IPS-20b (cell line): ENCODE results near the gene COPS3.

ENCODE experiments used
- H3K27ac ChIP-seq: one replicate; pipeline ENCODE4 v1.5.1; 2013; ENCODE audit warnings: low read length
- H3K27me3 ChIP-seq: 2 replicates; pipeline ENCODE4 v1.6.1; 2013; ENCODE audit warnings: mild to moderate bottlenecking, low read length, inconsistent platforms; ENCODE audit not compliant: insufficient read depth
- H3K36me3 ChIP-seq: 2 replicates; pipeline ENCODE4 v1.6.1; 2013; ENCODE audit warnings: low read depth, mild to moderate bottlenecking, inconsistent platforms, low read length, moderate library complexity; ENCODE audit not compliant: insufficient read depth
- H3K4me1 ChIP-seq: 2 replicates; pipeline ENCODE4 v1.6.1; 2013; ENCODE audit warnings: mild to moderate bottlenecking, control low read depth, inconsistent platforms, low read length, moderate library complexity; ENCODE audit not compliant: insufficient read depth
- H3K4me3 ChIP-seq: 2 replicates; pipeline ENCODE4 v1.5.1; 2013; ENCODE audit warnings: mild to moderate bottlenecking, low read length, inconsistent platforms
- H3K9ac ChIP-seq: 2 replicates; pipeline ENCODE4 v1.6.1; 2013; ENCODE audit warnings: low read depth, mild to moderate bottlenecking, inconsistent platforms, low read length, moderate library complexity
- H3K9me3 ChIP-seq: 2 replicates; pipeline ENCODE4 v1.6.1; 2013; ENCODE audit warnings: mild to moderate bottlenecking, low read depth, low read length, inconsistent platforms; ENCODE audit not compliant: insufficient read depth

COPS3 gene

DNA sequence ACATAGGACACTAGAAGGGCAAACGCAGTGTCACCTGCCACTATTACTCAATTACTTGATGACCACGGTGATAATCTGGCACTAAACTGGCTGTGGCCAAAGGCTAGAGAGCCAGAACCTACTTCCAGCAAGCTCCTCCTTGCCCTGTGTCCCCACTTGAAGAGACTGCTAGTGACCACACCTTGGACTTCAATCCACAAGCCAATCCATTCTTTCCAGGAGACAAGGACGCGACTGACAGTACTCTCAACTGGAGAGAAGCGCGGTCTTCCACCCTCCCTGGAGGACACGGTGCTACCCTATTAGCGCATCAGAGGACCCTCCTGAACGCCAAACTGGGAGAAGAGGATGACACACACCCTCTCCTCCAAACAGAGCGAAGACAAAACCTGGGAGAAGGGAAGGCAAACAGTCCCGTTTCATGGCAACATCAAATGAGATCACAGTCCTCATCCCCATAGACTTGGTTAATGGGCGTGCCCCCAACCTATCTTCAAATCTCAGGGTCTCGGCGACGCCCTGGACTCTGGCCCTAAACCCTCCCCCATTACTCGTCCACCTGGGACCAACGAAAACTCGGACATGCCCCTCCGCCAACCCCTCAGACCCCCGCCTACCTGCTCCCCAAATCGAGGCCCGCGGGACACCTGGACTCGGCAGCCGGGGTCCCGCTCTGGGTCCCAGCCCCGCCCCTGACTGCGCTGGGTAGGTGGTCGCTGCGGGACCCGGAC is 44.6 kb downstream of the COPS3 start:
- H3K9ac ChIP-seq, result peak overlapping the region; percentile 100
- peak overlapping the region; percentile 96 for H3K4me3 ChIP-seq
- peak overlapping the region; percentile 100 for H3K27ac ChIP-seq
- no peaks in the 10 kb centered on the region for H3K9me3 ChIP-seq
- H3K4me1 ChIP-seq, result peaks cover 8% of the 10 kb centered on the region
- H3K27me3 ChIP-seq, result no peaks in the 10 kb centered on the region
- H3K36me3 ChIP-seq, result peaks cover 14% of the 10 kb centered on the region

DNA sequence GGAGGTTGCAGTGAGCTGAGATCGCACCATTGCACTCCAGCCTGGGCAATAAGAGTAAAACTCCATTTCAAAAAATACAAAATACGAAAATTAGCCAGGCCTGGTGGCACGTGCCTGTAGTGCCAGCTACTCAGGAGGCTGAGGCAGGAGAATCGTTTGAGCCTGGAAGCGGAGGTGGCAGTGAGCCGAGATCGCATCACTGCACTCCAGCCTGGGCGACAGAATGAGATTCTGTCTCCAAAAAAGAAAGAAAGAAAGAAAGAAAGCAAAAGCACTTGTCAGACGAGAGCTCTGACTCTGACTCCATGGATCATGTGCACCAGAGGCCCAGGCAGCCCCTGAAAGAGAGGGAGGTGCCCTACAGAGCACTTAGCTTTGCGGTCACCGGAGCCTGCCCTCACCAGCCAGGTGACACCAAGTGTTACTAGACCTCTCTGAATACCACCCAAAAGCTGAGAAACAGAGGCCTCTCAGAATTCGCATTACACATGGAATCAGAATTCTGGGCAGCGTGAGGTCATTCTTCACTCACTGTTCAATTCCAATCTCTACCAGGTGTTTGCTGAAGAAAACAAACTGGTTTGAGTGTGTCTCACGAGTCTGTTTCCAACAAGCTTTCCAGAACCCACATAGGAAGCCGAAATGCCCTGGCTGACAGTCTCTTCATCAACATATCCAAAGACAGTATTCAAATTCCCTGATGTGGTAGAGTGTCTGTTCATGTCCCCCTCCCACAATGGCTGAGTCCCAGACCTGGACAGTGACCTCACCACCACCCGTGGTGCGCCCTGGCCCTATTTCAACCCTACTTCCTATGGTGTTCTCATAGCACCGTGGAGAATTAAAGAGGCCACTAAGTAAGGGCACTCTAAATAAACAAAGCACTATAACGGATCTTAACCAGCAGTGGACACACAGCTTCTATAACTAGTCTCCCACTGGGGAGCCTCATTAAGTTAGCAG is 45.6 kb downstream of the COPS3 start:
- no peaks in the 10 kb centered on the region for H3K9me3 ChIP-seq
- H3K27me3 ChIP-seq, result no peaks in the 10 kb centered on the region
- no peak overlapping the region for H3K27ac ChIP-seq
- peaks cover 8% of the 10 kb centered on the region for H3K4me1 ChIP-seq
- H3K4me3 ChIP-seq, result peak overlapping the region; percentile 96
- peaks cover 20% of the 10 kb centered on the region for H3K36me3 ChIP-seq
- peak overlapping the region; percentile 100; the same call in 1 of the 2 replicates for H3K9ac ChIP-seq

DNA sequence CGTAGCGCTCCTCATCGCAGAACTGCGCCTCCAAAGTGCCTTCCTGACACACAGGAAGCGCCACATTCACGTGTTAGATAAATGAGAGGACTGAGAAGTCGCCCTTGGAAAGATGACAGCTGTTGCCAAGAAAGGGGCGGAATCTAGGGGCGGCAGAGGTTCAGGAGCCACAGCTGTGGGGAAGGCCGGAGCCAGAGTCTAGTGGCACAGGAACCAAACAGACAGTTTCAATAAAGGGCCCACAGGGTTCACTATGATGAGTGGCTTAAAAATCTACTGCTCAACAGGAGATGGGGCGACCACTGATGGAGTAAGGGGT is 48.8 kb downstream of the COPS3 start:
- Histone ChIP-seq H3K4me3 (no peak overlapping the region), H3K36me3 (peaks cover 52% of the 10 kb centered on the region), H3K27ac (no peak overlapping the region), H3K9me3 (no peaks in the 10 kb centered on the region), H3K4me1 (peaks cover 8% of the 10 kb centered on the region), H3K9ac (no peak overlapping the region), H3K27me3 (no peaks in the 10 kb centered on the region)

DNA sequence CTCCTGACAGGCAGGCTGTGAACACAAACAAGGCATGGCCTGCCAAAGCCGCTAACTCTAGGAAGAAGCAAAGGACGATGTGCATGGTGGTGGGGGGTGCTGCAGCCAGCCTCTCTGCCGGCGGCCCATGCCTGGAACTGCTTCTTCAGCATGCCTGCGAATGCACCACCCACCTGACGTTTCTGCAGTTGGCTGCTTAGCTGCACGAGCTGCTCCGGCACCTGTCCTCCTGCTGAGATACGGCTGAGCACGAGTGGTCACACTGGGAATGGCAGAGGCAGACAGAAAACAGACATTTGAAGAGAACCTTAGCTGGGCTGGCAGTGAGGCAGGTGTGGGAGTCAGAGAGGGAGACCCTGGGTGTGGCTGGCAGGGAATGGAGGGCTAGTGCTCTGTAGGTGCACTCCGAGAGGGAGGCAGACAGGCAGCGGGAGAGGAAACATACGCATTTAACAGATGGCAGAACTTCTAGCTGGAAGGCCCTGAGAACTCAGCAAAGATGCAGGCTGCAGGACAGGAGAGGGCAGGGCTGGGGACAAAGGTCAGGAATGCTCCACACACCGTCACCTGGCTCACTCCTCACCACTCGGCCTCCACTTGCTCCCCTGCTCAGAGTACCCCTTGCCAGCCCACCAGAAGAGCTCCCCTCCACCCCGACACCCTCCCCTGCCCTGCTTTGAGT is 49.3 kb downstream of the COPS3 start:
- Histone ChIP-seq H3K9me3 (no peaks in the 10 kb centered on the region), H3K27ac (no peak overlapping the region), H3K27me3 (no peaks in the 10 kb centered on the region), H3K9ac (no peak overlapping the region), H3K4me1 (peaks cover 8% of the 10 kb centered on the region), H3K36me3 (peaks cover 57% of the 10 kb centered on the region), H3K4me3 (no peak overlapping the region)

DNA sequence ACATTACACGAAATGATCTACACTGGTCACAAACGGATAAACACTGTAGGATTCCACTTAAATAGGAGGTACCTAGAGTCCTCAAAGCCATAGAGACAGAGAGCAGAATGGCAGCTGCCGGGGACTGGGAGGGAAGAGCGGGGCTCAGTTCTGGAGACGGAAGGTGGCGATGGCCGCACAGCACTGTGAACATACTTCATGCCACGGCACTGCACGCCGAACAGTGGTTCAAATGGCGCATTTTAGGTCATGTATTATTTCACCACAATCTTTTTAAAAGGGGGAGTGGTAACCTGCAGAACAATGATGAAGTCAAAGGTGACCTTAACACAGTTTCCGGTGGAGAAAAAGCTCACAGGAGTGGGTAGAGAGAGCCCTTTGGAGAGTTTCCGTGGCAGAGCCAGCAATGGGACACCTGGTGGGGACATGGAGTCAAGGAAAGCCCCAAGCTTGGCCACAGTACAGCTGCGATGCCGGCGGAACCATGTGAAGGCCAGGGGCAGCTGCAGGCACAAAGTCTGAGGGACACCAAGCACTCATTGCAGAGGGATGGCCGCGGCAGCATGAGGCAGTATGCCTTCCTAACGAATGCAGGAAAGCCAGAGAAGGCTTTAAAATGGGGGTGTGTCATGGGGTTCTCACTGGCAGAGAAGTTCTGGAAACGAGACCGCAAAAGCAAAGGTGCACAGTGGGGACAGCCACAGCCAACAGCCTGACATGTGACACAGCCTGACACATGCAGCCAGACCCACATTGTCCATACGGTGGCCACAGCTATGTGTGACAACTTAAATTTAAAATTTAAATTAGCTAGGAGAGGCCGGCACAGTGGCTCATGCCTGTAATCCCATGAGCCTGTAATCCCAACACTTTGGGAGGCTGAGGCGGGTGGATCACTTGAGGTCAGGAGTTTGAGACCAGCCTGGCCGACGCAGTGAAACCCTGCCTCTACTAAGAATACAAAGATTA is 51.3 kb downstream of the COPS3 start:
- Histone ChIP-seq H3K4me3 (no peak overlapping the region), H3K9ac (no peak overlapping the region), H3K9me3 (no peaks in the 10 kb centered on the region), H3K4me1 (no peaks in the 10 kb centered on the region), H3K36me3 (peaks cover 78% of the 10 kb centered on the region), H3K27me3 (no peaks in the 10 kb centered on the region), H3K27ac (no peak overlapping the region)

DNA sequence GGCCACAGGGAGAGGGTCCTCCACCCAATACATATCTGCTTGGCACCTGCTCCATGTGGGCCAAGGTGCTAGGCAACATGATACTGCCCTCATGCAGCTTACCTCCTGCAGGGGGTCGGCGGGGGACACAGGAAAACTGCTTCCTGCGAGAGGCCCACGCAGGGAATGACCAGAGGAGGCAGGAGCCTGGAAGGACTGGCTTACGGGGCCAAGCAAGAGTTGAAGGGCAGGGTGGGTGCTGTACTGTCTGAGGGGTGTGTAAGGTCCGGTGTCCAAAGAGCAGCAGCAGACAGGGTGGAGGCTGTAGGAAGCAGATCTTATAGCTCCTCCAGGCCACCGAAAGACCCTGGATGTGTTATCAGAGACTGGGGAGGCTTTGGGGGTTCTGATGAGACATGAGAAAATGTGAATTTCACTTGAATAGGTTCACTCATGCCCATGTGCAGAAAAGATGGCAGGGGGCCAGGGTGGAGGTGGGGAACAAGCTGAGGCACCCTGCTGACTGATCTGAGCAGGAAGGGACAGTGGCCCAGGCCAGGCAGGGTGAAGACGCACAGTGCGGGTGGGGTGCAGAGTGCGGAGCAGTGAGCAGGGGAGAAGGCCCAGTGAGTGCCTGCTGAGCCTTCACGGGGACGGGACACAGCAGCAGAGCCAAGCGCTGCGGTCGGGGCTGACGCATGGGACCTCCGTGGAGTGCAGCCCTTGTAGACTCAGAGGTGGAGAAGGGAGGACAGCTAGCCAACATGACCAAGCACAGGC is 52.3 kb downstream of the COPS3 start:
- H3K4me1 ChIP-seq, result no peaks in the 10 kb centered on the region
- no peak overlapping the region for H3K9ac ChIP-seq
- no peaks in the 10 kb centered on the region for H3K9me3 ChIP-seq
- H3K27me3 ChIP-seq, result no peaks in the 10 kb centered on the region
- no peak overlapping the region for H3K4me3 ChIP-seq
- H3K36me3 ChIP-seq, result peaks cover 88% of the 10 kb centered on the region
- H3K27ac ChIP-seq, result no peak overlapping the region

DNA sequence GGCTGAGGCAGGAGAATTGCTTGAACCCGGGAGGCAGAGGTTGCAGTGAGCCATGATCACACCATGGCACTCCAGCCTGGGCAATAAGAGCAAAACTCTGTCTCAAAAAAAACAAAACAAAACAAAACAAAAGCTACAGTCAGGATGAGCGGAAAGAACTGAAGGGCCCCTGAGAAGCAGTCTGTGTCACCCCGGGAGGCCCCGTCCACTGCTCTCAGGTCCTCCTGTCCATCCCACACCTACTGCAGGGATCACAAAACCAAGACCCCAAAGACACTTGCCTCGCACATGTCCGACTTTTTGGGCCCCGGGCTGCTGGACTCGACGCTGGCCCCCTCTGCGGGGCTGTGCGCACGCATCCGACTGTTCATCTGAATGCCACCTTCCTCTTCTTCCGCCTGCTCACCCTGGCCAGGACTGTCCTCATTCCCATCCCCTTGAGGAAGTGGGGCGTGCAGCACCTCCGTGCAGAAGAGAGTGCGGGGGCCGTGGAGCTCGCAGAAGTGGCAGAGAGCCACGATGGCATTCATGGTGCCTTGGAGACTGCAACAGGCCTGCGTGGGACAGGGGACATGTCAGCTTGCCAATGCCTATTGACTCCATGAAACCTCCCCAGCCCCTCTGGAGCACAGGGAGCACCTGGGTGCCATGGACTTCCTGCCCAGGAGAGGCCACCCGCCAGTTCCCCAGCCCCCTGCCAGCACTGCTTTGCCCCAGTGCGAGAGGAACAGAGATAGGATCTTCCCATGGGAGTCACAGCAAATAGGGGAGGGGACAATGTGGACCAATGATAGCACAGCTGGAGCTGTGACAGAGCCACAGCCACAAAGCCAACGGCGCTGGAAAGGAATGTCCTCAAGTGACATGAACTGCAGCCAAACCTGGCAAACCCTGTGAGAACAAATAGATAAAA is 53.2 kb downstream of the COPS3 start:
- Histone ChIP-seq H3K4me3 (no peak overlapping the region), H3K4me1 (no peaks in the 10 kb centered on the region), H3K27ac (no peak overlapping the region), H3K9me3 (no peaks in the 10 kb centered on the region), H3K36me3 (peaks cover 96% of the 10 kb centered on the region), H3K27me3 (no peaks in the 10 kb centered on the region), H3K9ac (no peak overlapping the region)

DNA sequence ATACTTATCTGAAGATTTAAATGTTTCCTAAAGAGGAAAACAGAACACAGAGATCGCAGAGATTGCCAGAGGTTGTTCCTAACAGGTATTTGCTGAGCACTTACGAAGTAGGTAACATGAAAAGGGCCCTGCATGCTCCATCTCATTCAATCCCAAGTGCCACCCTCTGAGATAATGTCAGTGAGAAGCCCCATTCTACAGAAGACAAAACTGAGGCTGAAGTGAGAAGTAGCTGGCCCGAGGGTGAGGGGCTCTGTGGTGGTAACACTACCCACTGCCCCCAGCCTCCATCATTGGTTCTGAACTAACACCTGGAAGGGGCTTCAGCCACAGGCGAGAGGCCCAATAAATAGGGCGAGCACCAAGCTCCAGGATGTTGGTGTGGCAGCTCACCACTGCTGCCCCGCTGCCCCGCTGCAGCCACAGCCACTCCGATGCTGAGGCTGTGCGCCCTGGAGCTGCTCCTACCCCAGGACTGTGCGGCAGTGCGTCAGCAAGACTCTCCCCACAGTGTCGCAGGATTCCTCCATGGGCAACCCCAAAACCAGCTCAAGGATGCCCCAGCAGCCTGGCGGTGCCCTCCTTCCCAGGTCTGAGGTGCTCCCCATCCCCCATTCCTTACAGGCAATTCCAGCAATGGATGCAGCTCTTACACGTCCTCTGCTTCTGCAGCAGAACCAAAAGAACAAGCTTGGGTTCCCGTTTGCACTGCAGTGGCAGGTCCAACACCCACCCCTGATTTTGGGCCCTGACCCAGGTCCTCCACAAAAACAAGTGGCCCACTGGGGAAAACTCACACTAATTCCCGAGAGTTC is 54.4 kb downstream of the COPS3 start:
- no peak overlapping the region for H3K27ac ChIP-seq
- peaks cover 96% of the 10 kb centered on the region for H3K36me3 ChIP-seq
- no peaks in the 10 kb centered on the region for H3K27me3 ChIP-seq

DNA sequence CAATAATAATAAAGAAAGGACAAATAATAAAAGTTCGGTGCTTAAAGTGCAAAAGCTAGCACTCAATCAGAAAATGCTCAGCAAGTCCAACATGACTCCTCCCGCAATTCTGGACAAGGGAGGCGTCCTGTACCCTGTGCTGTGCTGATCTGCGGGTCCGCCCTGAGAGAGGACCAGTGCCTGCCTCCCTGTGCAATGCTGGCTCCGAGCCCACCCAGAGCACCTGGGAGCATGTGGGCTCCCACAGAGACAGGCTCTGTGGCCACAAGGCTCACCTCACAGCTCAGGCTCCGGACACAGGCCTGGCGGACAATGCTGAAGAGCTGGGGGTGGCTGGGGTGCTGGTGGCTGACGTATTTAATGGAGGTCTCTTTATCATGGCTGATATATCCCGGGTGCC is 55.1 kb downstream of the COPS3 start:
- no peak overlapping the region for H3K4me3 ChIP-seq
- peaks cover 97% of the 10 kb centered on the region for H3K36me3 ChIP-seq

More for the DNA sequence above, 54.4 kb downstream of the COPS3 start:
- Histone ChIP-seq H3K4me1 (no peaks in the 10 kb centered on the region), H3K9me3 (no peaks in the 10 kb centered on the region), H3K9ac (no peak overlapping the region), H3K4me3 (no peak overlapping the region)

More for the DNA sequence above, 55.1 kb downstream of the COPS3 start:
- H3K9me3 ChIP-seq, result no peaks in the 10 kb centered on the region
- H3K27me3 ChIP-seq, result no peaks in the 10 kb centered on the region
- H3K4me1 ChIP-seq, result no peaks in the 10 kb centered on the region
- H3K9ac ChIP-seq, result no peak overlapping the region
- no peak overlapping the region for H3K27ac ChIP-seq
